MV-4-11 (cell line): Measurements from ENCODE around the gene TXNL1.
A peak's percentile ranks its signal among the peaks of the same experiment; 100 is the strongest.

Experiments used
- DNase-seq: peaks from one replicate; lab custom pipeline; 2025; lab: John Stamatoyannopoulos, UW

Gene TXNL1

GRCh38 chr18:56569416-56569815, 69.0 kb downstream of the TXNL1 start:
- DNase-seq, result peak; percentile 56

- peak; percentile 86 for DNase-seq
Measured at GRCh38 chr18:56568986-56569385, 69.4 kb downstream of the TXNL1 start.

GRCh38 chr18:56565551-56566345, 72.6 kb downstream of the TXNL1 start:
- DNase-seq, result peak; percentile 37

- peak; percentile 15 for DNase-seq
Measured at GRCh38 chr18:56565046-56565445, 73.3 kb downstream of the TXNL1 start.

- DNase-seq, result peak; percentile 41
Measured at GRCh38 chr18:56563568-56563967, 74.8 kb downstream of the TXNL1 start.

- DNase-seq, result peak; percentile 10
Measured at GRCh38 chr18:56562479-56562878, 75.9 kb downstream of the TXNL1 start.

- DNase-seq, result no peak
Measured at GRCh38 chr18:56560992-56561391, 77.4 kb downstream of the TXNL1 start.

- DNase-seq, result no peak
Measured at GRCh38 chr18:56559044-56559443, 79.3 kb downstream of the TXNL1 start.

GRCh38 chr18:56556907-56557306, 81.5 kb downstream of the TXNL1 start:
- DNase-seq, result no peak

- no peak for DNase-seq
Measured at GRCh38 chr18:56550121-56550520, 88.3 kb downstream of the TXNL1 start.
